Right atrium auricular region (tissue), 2 donors: ENCODE data around the gene ABCC4. TPM values are rescaled to one million over a fixed set of nuclear protein-coding genes. Genes with fewer than 3 reads are reported as not detected.

Experiments used
- DNase-seq: peaks from one replicate; pipeline ENCODE4 v3.0.0-alpha.2; 2019; ENCODE audit warnings: low spot score
- H3K27ac ChIP-seq, 2 donors: fragments of 200-600 bp; sonication (generic); 1 replicate in 1 of 2; 2 replicates in 1 of 2; pipeline ENCODE4 v1.5.1; 2016 to 2019
- H3K27me3 ChIP-seq, 2 donors: fragments of 200-600 bp; sonication (generic); one replicate each; pipeline versions ENCODE4 v1.5.1 to v1.6.0; 2017 to 2019
- H3K36me3 ChIP-seq: fragments of 200-600 bp; sonication (generic); one replicate; pipeline ENCODE4 v1.5.1; 2016
- H3K4me1 ChIP-seq, 2 donors: fragments of 200-600 bp; sonication (generic); one replicate each; pipeline versions ENCODE4 v1.5.1 to v1.6.0; 2017 to 2019
- H3K4me3 ChIP-seq, 2 donors: fragments of 200-600 bp; sonication (generic); 1 replicate in 1 of 2; 2 replicates in 1 of 2; pipeline ENCODE4 v1.5.1; 2017 to 2019; ENCODE audit warnings: mild to moderate bottlenecking in 1 of 2, moderate library complexity in 1 of 2
- H3K9me3 ChIP-seq, 2 donors: fragments of 200-600 bp; sonication (generic); one replicate each; pipeline ENCODE4 v1.5.1; 2019
- CTCF ChIP-seq, 2 donors: fragments of 200-600 bp; sonication (generic); IDR thresholded peaks; one replicate each; pipeline ENCODE4 v1.5.1; 2019; ENCODE audit warnings: antibody characterized with exemption in 2 of 2
- total RNA-seq, 2 donors: library from RNA; depleted of rRNA; stranded (reverse); fragments of >200 nt; gene quantifications; one replicate each; pipeline ENCODE4 v1.1.0, GENCODE V29; 2016

ABCC4 gene
- total RNA-seq, 2 donors from 2014 or later: 3.0 to 4.2 TPM

GRCh38 chr13:95083066-95083465, 218.2 kb downstream of the ABCC4 start:
- no peak for DNase-seq
- no peaks in the 10 kb centered on the region for H3K36me3 ChIP-seq
- no peaks in the 10 kb centered on the region for H3K9me3 ChIP-seq
- H3K4me3 ChIP-seq: no peak overlapping the region
- H3K4me1 ChIP-seq: no peaks in the 10 kb centered on the region
- no peak overlapping the region for H3K27ac ChIP-seq
- TF ChIP-seq CTCF (IDR thresholded peaks at IDR 0.05): no peak
- H3K27me3 ChIP-seq: no peaks in the 10 kb centered on the region

- H3K9me3 ChIP-seq: no peaks in the 10 kb centered on the region
- H3K27ac ChIP-seq: no peak overlapping the region
- no peaks in the 10 kb centered on the region for H3K36me3 ChIP-seq
- no peaks in the 10 kb centered on the region for H3K4me1 ChIP-seq
- DNase-seq: no peak
- TF ChIP-seq CTCF (IDR thresholded peaks at IDR 0.05): no peak
- H3K27me3 ChIP-seq: no peaks in the 10 kb centered on the region
- H3K4me3 ChIP-seq: no peak overlapping the region
These were observed 225.7 kb downstream of the ABCC4 start for GRCh38 chr13:95075506-95075905.

GRCh38 chr13:95074820-95075219, 226.4 kb downstream of the ABCC4 start:
- DNase-seq: no peak
- no peaks in the 10 kb centered on the region for H3K27me3 ChIP-seq
- no peaks in the 10 kb centered on the region for H3K9me3 ChIP-seq
- H3K36me3 ChIP-seq: no peaks in the 10 kb centered on the region
- no peak overlapping the region for H3K27ac ChIP-seq
- no peaks in the 10 kb centered on the region for H3K4me1 ChIP-seq
- H3K4me3 ChIP-seq: no peak overlapping the region
- TF ChIP-seq CTCF (IDR thresholded peaks at IDR 0.05): no peak

GRCh38 chr13:95073747-95074311, 227.4 kb downstream of the ABCC4 start:
- no peak for TF ChIP-seq CTCF (IDR thresholded peaks at IDR 0.05)
- Histone ChIP-seq H3K4me1 (no peaks in the 10 kb centered on the region), H3K36me3 (no peaks in the 10 kb centered on the region), H3K9me3 (no peaks in the 10 kb centered on the region), H3K4me3 (no peak overlapping the region), H3K27ac (no peak overlapping the region), H3K27me3 (no peaks in the 10 kb centered on the region)
- DNase-seq: no peak

- Histone ChIP-seq H3K9me3 (no peaks in the 10 kb centered on the region), H3K4me1 (no peaks in the 10 kb centered on the region), H3K36me3 (no peaks in the 10 kb centered on the region), H3K27ac (no peak overlapping the region), H3K4me3 (no peak overlapping the region), H3K27me3 (no peaks in the 10 kb centered on the region)
- no peak for TF ChIP-seq CTCF (IDR thresholded peaks at IDR 0.05)
- DNase-seq: no peak
These were observed 233.9 kb downstream of the ABCC4 start for GRCh38 chr13:95067303-95067702.

GRCh38 chr13:95060014-95060519, 241.2 kb downstream of the ABCC4 start:
- H3K36me3 ChIP-seq: no peaks in the 10 kb centered on the region
- H3K27me3 ChIP-seq: no peaks in the 10 kb centered on the region
- no peak for DNase-seq
- no peak overlapping the region for H3K27ac ChIP-seq
- no peak for TF ChIP-seq CTCF (IDR thresholded peaks at IDR 0.05)
- no peaks in the 10 kb centered on the region for H3K4me1 ChIP-seq
- no peaks in the 10 kb centered on the region for H3K9me3 ChIP-seq
- no peak overlapping the region for H3K4me3 ChIP-seq
